Tibial nerve (tissue), 4 donors: ENCODE data around the gene PRKAG2. TPM values are rescaled to one million over a fixed set of nuclear protein-coding genes. Genes with fewer than 3 reads are reported as not detected.

Source experiments
- DNase-seq, 2 donors: peaks; one replicate each; pipeline ENCODE4 v3.0.0-alpha.2; 2019; ENCODE audit warnings: low spot score in 2 of 2
- H3K27ac ChIP-seq, 4 donors: fragments of 200-600 bp; sonication (generic) in 3 of 4; one replicate each; pipeline ENCODE4 v1.5.1; 2017 to 2019; ENCODE audit warnings: mild to moderate bottlenecking in 1 of 4
- H3K27me3 ChIP-seq, 2 donors: fragments of 200-600 bp; sonication (generic) in 1 of 2; one replicate each; pipeline versions ENCODE4 v1.5.1 to v1.6.0; 2017 to 2019
- H3K36me3 ChIP-seq, 3 donors: fragments of 200-600 bp; sonication (generic); one replicate each; pipeline ENCODE4 v1.5.1; 2018 to 2019
- H3K4me1 ChIP-seq, 4 donors: fragments of 200-600 bp; sonication (generic) in 3 of 4; one replicate each; pipeline ENCODE4 v1.5.1; 2017 to 2019
- H3K4me3 ChIP-seq, 4 donors: fragments of 200-600 bp; sonication (generic) in 3 of 4; one replicate each; pipeline ENCODE4 v1.5.1; 2017 to 2019; ENCODE audit warnings: mild to moderate bottlenecking in 1 of 4, moderate library complexity in 1 of 4
- H3K9me3 ChIP-seq, 4 donors: fragments of 200-600 bp; sonication (generic) in 3 of 4; one replicate each; pipeline ENCODE4 v1.5.1; 2017 to 2019
- CTCF ChIP-seq, 5 experiments: fragments of 200-600 bp in 3 of 5; fragments of 450-650 bp in 2 of 5; sonication (generic) in 3 of 5; IDR thresholded peaks; one replicate each; pipeline ENCODE4 v1.5.1; 2016 to 2019; ENCODE audit warnings: antibody characterized with exemption in 5 of 5, mild to moderate bottlenecking in 3 of 5, moderate library complexity in 2 of 5
- EP300 ChIP-seq, 2 donors: sonication (generic); formaldehyde crosslinking; IDR thresholded peaks; one replicate each; pipeline ENCODE4 v1.6.1; 2017; ENCODE audit warnings: antibody characterized with exemption in 2 of 2, mild to moderate bottlenecking in 1 of 2
- POLR2A ChIP-seq, 2 donors: fragments of 450-650 bp; IDR thresholded peaks; one replicate each; pipeline ENCODE4 v1.6.1; 2017; ENCODE audit warnings: antibody characterized with exemption in 2 of 2, mild to moderate bottlenecking in 2 of 2, moderate library complexity in 2 of 2
- WGBS, 2 donors: methylation state at CpG; one replicate each; pipeline ENCODE4 v1.1.5; 2018; 5-methylcytosine and 5-hydroxymethylcytosine counted together
- total RNA-seq, 4 donors: library from RNA; depleted of rRNA; stranded (reverse); fragments of >200 nt; gene quantifications; one replicate each; pipeline ENCODE4 v1.1.0, GENCODE V29; 2016

PRKAG2 gene
- total RNA-seq, 4 donors from 2014 or later, result 24.5 to 82.6 (median 38.3) TPM

GRCh38 chr7:151889406-151890354, 12.8 kb upstream of the PRKAG2 start:
- DNase-seq, result no peak
- Histone ChIP-seq H3K27ac (no peak overlapping the region), H3K9me3 (no peaks in the 10 kb centered on the region), H3K4me3 (no peak overlapping the region), H3K36me3 (no peaks in the 10 kb centered on the region), H3K27me3 (peaks cover 0 to 30% of the 10 kb centered on the region in 2 donors), H3K4me1 (no peaks in the 10 kb centered on the region)
- 78 to 84% methylated on average over 20 to 21 of the region's 21 CpGs for WGBS, 2 donors
- no peak for TF ChIP-seq CTCF (IDR thresholded peaks at IDR 0.05)
- TF ChIP-seq POLR2A (IDR thresholded peaks at IDR 0.05), result no peak
- TF ChIP-seq EP300 (IDR thresholded peaks at IDR 0.05), result no peak

DNA sequence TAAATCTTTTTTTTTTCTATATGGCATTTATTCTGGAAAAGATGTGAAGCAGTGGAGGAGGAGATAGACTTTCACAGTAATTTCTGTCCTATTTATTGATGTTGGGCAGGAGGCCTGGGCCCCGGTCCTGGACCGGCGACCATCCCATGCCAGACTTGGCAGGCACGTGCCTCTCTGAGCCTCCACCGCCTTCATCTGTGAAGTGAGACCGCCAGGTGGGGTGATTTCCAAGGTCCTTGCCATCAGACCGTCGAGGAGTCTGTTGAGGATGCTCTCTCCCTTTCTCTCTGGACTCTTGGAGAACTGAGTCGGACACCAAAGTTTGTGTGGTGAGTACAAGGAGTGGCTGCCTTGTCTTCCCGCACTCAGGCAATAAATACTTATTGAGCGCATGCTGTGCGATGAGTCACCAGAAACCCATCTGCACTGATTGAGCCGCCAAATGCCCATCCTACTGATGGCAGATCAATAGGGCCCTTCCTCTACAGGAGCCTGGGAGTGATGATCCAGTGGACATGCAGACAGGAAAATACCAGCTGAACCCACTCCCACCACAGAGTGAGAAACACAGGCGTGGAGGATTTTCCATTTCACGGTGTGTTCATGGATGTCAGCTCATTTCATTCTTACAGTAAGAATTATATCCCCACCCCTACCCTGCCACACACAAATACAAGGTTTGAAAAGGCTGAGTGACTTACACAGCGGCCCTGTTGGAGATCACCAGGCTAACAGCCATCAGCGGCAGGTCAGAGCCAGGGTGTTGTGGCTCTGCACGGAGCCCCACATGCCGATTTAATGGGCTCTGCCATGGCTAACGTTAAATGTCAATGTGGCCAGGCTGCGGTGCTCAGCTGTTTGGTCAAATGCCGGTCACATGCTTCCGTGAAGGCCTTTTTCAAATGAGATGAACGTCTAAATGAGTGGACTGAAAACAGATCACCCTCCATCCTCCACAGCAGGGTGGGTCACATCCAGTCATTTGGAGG, 11.5 kb upstream of the PRKAG2 start:
- Histone ChIP-seq H3K4me1 (no peaks in the 10 kb centered on the region), H3K36me3 (no peaks in the 10 kb centered on the region), H3K4me3 (no peak overlapping the region), H3K9me3 (no peaks in the 10 kb centered on the region), H3K27ac (no peak overlapping the region), H3K27me3 (peaks cover 0 to 30% of the 10 kb centered on the region in 2 donors)
- no peak for DNase-seq
- TF ChIP-seq CTCF (IDR thresholded peaks at IDR 0.05) (no peak), EP300 (IDR thresholded peaks at IDR 0.05) (no peak), POLR2A (IDR thresholded peaks at IDR 0.05) (no peak)
- WGBS, 2 donors, result 71 to 72% methylated on average over 23 to 24 of the region's 24 CpGs

- H3K27me3 ChIP-seq, result peaks cover 0 to 21% of the 10 kb centered on the region in 2 donors
- no peak for TF ChIP-seq POLR2A (IDR thresholded peaks at IDR 0.05)
- no peak for TF ChIP-seq EP300 (IDR thresholded peaks at IDR 0.05)
- TF ChIP-seq CTCF (IDR thresholded peaks at IDR 0.05), result no peak
- no peak for DNase-seq
Observed at GRCh38 chr7:151886783-151887182, 9.9 kb upstream of the PRKAG2 start.

DNA sequence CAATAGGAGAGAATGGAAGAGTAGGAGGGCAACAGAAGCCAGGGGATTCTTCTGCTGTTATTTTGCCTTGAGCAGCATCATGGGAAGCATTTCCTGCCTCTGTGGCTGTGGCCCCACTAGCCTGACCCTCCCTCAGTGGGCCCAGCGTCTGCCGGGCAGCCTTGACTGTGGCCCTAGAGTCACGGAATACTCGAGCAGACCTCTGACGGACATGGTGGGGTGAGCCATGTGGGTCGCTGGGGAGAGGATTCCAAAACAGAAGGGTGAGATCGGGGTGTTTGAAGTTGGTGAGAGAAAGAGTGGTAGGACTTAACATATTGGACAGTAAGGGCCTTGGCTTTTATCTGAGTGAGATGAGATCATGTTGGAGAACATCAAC, 8.3 kb upstream of the PRKAG2 start:
- Histone ChIP-seq H3K9me3 (no peaks in the 10 kb centered on the region), H3K36me3 (no peaks in the 10 kb centered on the region), H3K4me1 (no peaks in the 10 kb centered on the region), H3K4me3 (no peak overlapping the region), H3K27ac (no peak overlapping the region), H3K27me3 (peaks cover 0 to 9% of the 10 kb centered on the region in 2 donors)
- no peak for TF ChIP-seq EP300 (IDR thresholded peaks at IDR 0.05)
- WGBS, 2 donors, result 83 to 91% methylated on average over 7 of the region's 7 CpGs
- no peak for DNase-seq

More at GRCh38 chr7:151886783-151887182, 9.9 kb upstream of the PRKAG2 start:
- WGBS, 2 donors, result 72 to 74% methylated on average over 15 of the region's 15 CpGs
- Histone ChIP-seq H3K4me1 (no peaks in the 10 kb centered on the region), H3K9me3 (no peaks in the 10 kb centered on the region), H3K27ac (no peak overlapping the region), H3K4me3 (no peak overlapping the region), H3K36me3 (no peaks in the 10 kb centered on the region)

GRCh38 chr7:151884312-151885201, 7.6 kb upstream of the PRKAG2 start:
- H3K9me3 ChIP-seq, result no peaks in the 10 kb centered on the region
- no peak overlapping the region for H3K27ac ChIP-seq
- TF ChIP-seq CTCF (IDR thresholded peaks at IDR 0.05) (no peak), POLR2A (IDR thresholded peaks at IDR 0.05) (no peak), EP300 (IDR thresholded peaks at IDR 0.05) (no peak)
- no peak overlapping the region for H3K4me3 ChIP-seq
- no peaks in the 10 kb centered on the region for H3K4me1 ChIP-seq
- peaks cover 0 to 6% of the 10 kb centered on the region in 2 donors for H3K27me3 ChIP-seq
- no peak for DNase-seq
- H3K36me3 ChIP-seq, result no peaks in the 10 kb centered on the region
- WGBS, 2 donors, result 91 to 95% methylated on average over 15 of the region's 15 CpGs
